ENCODE data around the gene UBE2D1. TPM values are rescaled to one million over a fixed set of nuclear protein-coding genes. Genes with fewer than 3 reads are reported as not detected.
A peak's percentile ranks its signal among the peaks of the same experiment; 100 is the strongest.

The UBE2D1 gene
- total and polyA plus RNA-seq, 2 experiments from 2014 or later = 22.1 to 26.6 TPM

DNA sequence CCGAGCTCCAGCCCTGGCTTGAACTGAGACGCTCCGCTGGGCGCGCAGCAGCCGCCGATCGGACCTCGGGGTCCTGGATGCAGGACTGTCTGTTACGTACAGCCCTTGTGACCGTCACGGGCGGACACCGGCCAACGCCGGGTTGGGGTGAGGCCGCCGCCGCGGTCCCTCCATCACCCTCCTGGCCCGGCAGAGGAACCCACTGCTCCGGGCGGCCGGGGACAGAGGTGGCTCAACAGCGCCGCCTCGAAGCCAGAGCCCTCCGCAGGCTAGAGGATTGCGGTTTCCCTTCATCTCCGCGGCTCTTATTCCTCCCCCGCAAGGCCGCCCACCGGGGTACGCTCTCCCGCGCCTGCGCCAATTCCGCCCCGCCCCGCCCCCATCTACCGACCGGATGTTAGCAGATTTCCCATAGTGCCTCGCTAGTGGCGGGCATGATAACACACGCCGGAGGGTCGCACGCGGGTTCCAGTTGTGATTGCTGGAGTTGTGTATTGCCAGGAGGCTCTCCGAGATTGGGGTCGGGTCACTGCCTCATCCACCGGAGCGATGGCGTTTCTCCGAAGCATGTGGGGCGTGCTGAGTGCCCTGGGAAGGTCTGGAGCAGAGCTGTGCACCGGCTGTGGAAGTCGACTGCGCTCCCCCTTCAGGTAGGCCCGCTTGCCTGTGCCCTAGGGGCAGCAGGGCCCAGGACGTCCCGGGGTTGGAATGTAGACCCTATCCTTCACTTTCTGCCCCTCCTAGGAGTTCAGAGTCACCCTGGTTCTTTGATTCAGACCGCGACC is 50.4 kb downstream of the UBE2D1 start, which contains the start of gene TFAM:
Gene TFAM (plus strand): TSS at position 412 of the 785 bp plus-strand sequence. CDS start 138 bp downstream, at position 550.
- under 1% methylated on average over 62 of the region's 65 CpGs for WGBS (ENCODE audit: low lambda C conversion rate, missing lambda C conversion rate)
- Histone ChIP-seq H3K9me3 (ENCODE audit: low read depth) (no peaks in the 10 kb centered on the region), H3K79me2 (peaks cover 41% of the 10 kb centered on the region), H3K4me3 (peak within 1 kb of the TSS; percentile 80), H3K9me2 (replicated peaks; ENCODE audit: insufficient read depth) (no peaks in the 10 kb centered on the region), H3K27me3 (no peaks in the 10 kb centered on the region), H3K4me1 (ENCODE audit: insufficient read depth) (peaks cover 10% of the 10 kb centered on the region), H4K20me1 (ENCODE audit: insufficient read depth, poor library complexity, severe bottlenecking) (no peaks in the 10 kb centered on the region), H3K36me3 (replicated peaks; ENCODE audit: insufficient read depth, low read depth) (no peaks in the 10 kb centered on the region), H2AFZ (peak within 1 kb of the TSS; percentile 90), H3K4me2 (peak within 1 kb of the TSS; percentile 87), H3K27ac (peak within 1 kb of the TSS; percentile 95)
- DNase-seq (ENCODE audit: low spot score) = peak; percentile 93
- no peak for TF ChIP-seq EZH2 (IDR thresholded peaks at IDR 0.05; ENCODE audit: borderline replicate concordance)
- TF ChIP-seq, protein P1, sequence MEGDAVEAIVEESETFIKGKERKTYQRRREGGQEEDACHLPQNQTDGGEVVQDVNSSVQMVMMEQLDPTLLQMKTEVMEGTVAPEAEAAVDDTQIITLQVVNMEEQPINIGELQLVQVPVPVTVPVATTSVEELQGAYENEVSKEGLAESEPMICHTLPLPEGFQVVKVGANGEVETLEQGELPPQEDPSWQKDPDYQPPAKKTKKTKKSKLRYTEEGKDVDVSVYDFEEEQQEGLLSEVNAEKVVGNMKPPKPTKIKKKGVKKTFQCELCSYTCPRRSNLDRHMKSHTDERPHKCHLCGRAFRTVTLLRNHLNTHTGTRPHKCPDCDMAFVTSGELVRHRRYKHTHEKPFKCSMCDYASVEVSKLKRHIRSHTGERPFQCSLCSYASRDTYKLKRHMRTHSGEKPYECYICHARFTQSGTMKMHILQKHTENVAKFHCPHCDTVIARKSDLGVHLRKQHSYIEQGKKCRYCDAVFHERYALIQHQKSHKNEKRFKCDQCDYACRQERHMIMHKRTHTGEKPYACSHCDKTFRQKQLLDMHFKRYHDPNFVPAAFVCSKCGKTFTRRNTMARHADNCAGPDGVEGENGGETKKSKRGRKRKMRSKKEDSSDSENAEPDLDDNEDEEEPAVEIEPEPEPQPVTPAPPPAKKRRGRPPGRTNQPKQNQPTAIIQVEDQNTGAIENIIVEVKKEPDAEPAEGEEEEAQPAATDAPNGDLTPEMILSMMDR (IDR thresholded peaks at IDR 0.05; ENCODE audit: poor library complexity) = peak; percentile 40

DNA sequence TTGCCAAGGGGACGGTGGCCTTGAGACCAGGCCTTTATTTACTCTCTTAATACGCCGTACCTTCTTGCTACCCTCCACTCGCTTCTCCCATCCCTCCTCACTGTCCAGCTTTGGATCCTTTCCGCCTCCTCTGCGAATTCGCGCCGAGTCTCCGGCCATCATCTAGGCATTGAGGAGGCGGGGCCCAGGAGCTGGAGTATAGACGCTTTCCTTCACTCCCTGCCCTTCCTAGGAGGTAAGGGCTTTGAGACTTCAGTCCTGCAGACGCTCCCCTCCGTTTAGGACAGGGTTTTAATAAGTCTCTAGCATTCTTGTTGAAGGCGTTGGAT is 50.9 kb downstream of the UBE2D1 start:
- peak; percentile 65 for DNase-seq (ENCODE audit: low spot score)
- peak overlapping the region; percentile 90 for H2AFZ ChIP-seq
- no peak for TF ChIP-seq EZH2 (IDR thresholded peaks at IDR 0.05; ENCODE audit: borderline replicate concordance)
- TF ChIP-seq, protein P1 (IDR thresholded peaks at IDR 0.05; ENCODE audit: poor library complexity) = no peak
- TF ChIP-seq EZH2phosphoT487 (IDR thresholded peaks at IDR 0.05; ENCODE audit: low read depth, severe bottlenecking, unreplicated experiment) = no peak

DNA sequence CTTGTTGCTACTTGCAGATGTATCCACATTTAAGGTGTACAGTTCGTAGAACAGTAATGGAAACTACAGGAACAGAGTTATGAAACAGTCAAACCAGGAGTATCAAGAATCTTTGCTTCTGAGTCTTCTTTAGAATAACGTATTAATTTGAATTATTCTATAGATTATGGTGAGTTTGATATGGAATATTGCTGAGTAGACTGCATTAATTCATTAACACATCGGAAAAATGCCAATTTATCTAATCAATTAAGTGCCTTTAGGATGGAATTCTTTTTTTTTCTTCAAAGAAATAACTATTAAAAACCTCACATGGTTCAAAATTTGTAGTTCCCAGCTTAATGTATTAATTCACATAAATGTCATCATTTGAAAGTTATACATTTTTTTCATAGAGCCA is 54.2 kb downstream of the UBE2D1 start:
- Histone ChIP-seq H3K36me3 (replicated peaks; ENCODE audit: insufficient read depth, low read depth) (no peaks in the 10 kb centered on the region), H2AFZ (no peak overlapping the region), H3K79me2 (peaks cover 44% of the 10 kb centered on the region), H3K9me2 (replicated peaks; ENCODE audit: insufficient read depth) (no peaks in the 10 kb centered on the region), H4K20me1 (ENCODE audit: insufficient read depth, poor library complexity, severe bottlenecking) (peaks cover 3% of the 10 kb centered on the region), H3K4me3 (no peak overlapping the region), H3K4me1 (ENCODE audit: insufficient read depth) (peaks cover 10% of the 10 kb centered on the region), H3K9me3 (ENCODE audit: low read depth) (no peaks in the 10 kb centered on the region), H3K4me2 (no peak overlapping the region), H3K27ac (no peak overlapping the region), H3K27me3 (no peaks in the 10 kb centered on the region)
- TF ChIP-seq EZH2 (IDR thresholded peaks at IDR 0.05; ENCODE audit: borderline replicate concordance) (no peak), EZH2phosphoT487 (IDR thresholded peaks at IDR 0.05; ENCODE audit: low read depth, severe bottlenecking, unreplicated experiment) (no peak)
- TF ChIP-seq, protein P1 (IDR thresholded peaks at IDR 0.05; ENCODE audit: poor library complexity) = no peak
- WGBS (ENCODE audit: low lambda C conversion rate, missing lambda C conversion rate) = over 99% methylated on average over 3 of the region's 3 CpGs
- DNase-seq (ENCODE audit: low spot score) = no peak

More for the DNA sequence above, 50.9 kb downstream of the UBE2D1 start:
- Histone ChIP-seq H3K9me3 (ENCODE audit: low read depth) (no peaks in the 10 kb centered on the region), H3K36me3 (replicated peaks; ENCODE audit: insufficient read depth, low read depth) (no peaks in the 10 kb centered on the region), H3K27ac (peak overlapping the region; percentile 95), H3K27me3 (no peaks in the 10 kb centered on the region), H3K4me3 (peak overlapping the region; percentile 80), H3K4me1 (ENCODE audit: insufficient read depth) (peaks cover 10% of the 10 kb centered on the region), H4K20me1 (ENCODE audit: insufficient read depth, poor library complexity, severe bottlenecking) (no peaks in the 10 kb centered on the region), H3K79me2 (peaks cover 41% of the 10 kb centered on the region), H3K9me2 (replicated peaks; ENCODE audit: insufficient read depth) (no peaks in the 10 kb centered on the region), H3K4me2 (peak overlapping the region; percentile 87)
- WGBS (ENCODE audit: low lambda C conversion rate, missing lambda C conversion rate) = 1% methylated on average over 15 of the region's 15 CpGs
